Thoracic aorta (tissue), 2 donors: Measurements from ENCODE around the gene ERP44. TPM values are rescaled to one million over a fixed set of nuclear protein-coding genes. Genes with fewer than 3 reads are reported as not detected.

Experiments used
- ATAC-seq: fragments of 150-250 bp; one replicate; pipeline ENCODE4 v1.8.0; 2017; ENCODE audit warnings: low read depth; ENCODE audit not compliant: insufficient number of reproducible peaks, low FRiP score
- DNase-seq: peaks from one replicate; pipeline ENCODE4 v3.0.0-alpha.2; 2020; ENCODE audit warnings: low spot score
- H3K27ac ChIP-seq, 2 donors: fragments of 200-600 bp; sonication (generic); 1 replicate in 1 of 2; 2 replicates in 1 of 2; pipeline ENCODE4 v1.5.1; 2016; ENCODE audit warnings: mild to moderate bottlenecking in 2 of 2, moderate library complexity in 2 of 2
- H3K27me3 ChIP-seq: fragments of 200-600 bp; sonication (generic); replicated peaks from 2 replicates; pipeline ENCODE4 v1.6.0; 2016; ENCODE audit warnings: mild to moderate bottlenecking; ENCODE audit not compliant: insufficient read depth
- H3K36me3 ChIP-seq: fragments of 200-600 bp; sonication (generic); one replicate; pipeline ENCODE4 v1.5.1; 2016
- H3K4me1 ChIP-seq, 2 donors: fragments of 200-600 bp; sonication (generic); 1 replicate in 1 of 2; 2 replicates in 1 of 2; pipeline versions ENCODE4 v1.5.1 to v1.6.0; 2016; ENCODE audit warnings: low read depth in 2 of 2, mild to moderate bottlenecking in 1 of 2; ENCODE audit not compliant: control insufficient read depth in 1 of 2
- H3K4me3 ChIP-seq: fragments of 200-600 bp; sonication (generic); 2 replicates; pipeline ENCODE4 v1.5.1; 2016; ENCODE audit warnings: mild to moderate bottlenecking
- H3K9me3 ChIP-seq: fragments of 200-600 bp; sonication (generic); 2 replicates; pipeline ENCODE4 v1.5.1; 2016
- total RNA-seq, 2 donors: library from RNA; depleted of rRNA; stranded (reverse); fragments of >200 nt; gene quantifications; one replicate each; pipeline versions ENCODE4 v1.1.0 to v1.2.3, GENCODE V29; 2016
- TF ChIP-seq, protein P1 (sequence below): fragments of 200-600 bp; sonication (generic); IDR thresholded peaks from one replicate; pipeline ENCODE4 v1.5.1; 2019; ENCODE audit warnings: antibody characterized with exemption

Gene ERP44
- total RNA-seq, 2 donors from 2014 or later = 13.8 to 17.6 TPM

- no peaks in the 10 kb centered on the region for H3K27me3 ChIP-seq
- H3K27ac ChIP-seq = no peak overlapping the region
- H3K4me1 ChIP-seq = peaks cover 0 to 8% of the 10 kb centered on the region in 2 donors
- peaks cover 17% of the 10 kb centered on the region for H3K9me3 ChIP-seq
- H3K4me3 ChIP-seq = no peak overlapping the region
- H3K36me3 ChIP-seq = no peaks in the 10 kb centered on the region
- TF ChIP-seq, protein P1, sequence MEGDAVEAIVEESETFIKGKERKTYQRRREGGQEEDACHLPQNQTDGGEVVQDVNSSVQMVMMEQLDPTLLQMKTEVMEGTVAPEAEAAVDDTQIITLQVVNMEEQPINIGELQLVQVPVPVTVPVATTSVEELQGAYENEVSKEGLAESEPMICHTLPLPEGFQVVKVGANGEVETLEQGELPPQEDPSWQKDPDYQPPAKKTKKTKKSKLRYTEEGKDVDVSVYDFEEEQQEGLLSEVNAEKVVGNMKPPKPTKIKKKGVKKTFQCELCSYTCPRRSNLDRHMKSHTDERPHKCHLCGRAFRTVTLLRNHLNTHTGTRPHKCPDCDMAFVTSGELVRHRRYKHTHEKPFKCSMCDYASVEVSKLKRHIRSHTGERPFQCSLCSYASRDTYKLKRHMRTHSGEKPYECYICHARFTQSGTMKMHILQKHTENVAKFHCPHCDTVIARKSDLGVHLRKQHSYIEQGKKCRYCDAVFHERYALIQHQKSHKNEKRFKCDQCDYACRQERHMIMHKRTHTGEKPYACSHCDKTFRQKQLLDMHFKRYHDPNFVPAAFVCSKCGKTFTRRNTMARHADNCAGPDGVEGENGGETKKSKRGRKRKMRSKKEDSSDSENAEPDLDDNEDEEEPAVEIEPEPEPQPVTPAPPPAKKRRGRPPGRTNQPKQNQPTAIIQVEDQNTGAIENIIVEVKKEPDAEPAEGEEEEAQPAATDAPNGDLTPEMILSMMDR = no peak
- no peak for DNase-seq
- ATAC-seq = no peak
Measured at GRCh38 chr9:99929652-99930051, 169.1 kb downstream of the ERP44 start.

Other genes starting within 250 kb of the ERP44 start
- 10 to 100 TPM; 33.2 to 41.8 TPM for gene STX17, start 192.3 kb downstream of the ERP44 start, total RNA-seq
- gene INVS, start 243 bp upstream of the ERP44 start, total RNA-seq = 10 to 100 TPM; 37.8 to 46.8 TPM